SK-N-SH (cell line): ENCODE data around the gene TJP3. TPM values are rescaled to one million over a fixed set of nuclear protein-coding genes. Genes with fewer than 3 reads are reported as not detected.

Source experiments
- CTCF ChIA-PET: fragments of 300-600, 350-600 bp; formaldehyde crosslinking; extraction: SDS; loops from one replicate; lab custom pipeline; 2021; lab: Yijun Ruan, JAX
- POLR2A ChIA-PET: fragments of 350-600 bp; sonication (Branson Sonifier 250); formaldehyde crosslinking; extraction: SDS; loops from one replicate; lab custom pipeline; 2020; ENCODE audit warnings: antibody characterized with exemption, inconsistent platforms; lab: Yijun Ruan, JAX
- DNase-seq: peaks from one replicate; pipeline ENCODE4 v3.0.0; 2012
- H2AFZ ChIP-seq: fragments of 200-600 bp; sonication (generic); 2 replicates; pipeline ENCODE4 v1.8.1; 2016; ENCODE audit warnings: antibody characterized with exemption, mild to moderate bottlenecking, low read depth
- H3F3A ChIP-seq: fragments of 200-600 bp; sonication (generic); replicated peaks from 2 replicates; pipeline ENCODE3; 2016; ENCODE audit warnings: antibody characterized with exemption, mild to moderate bottlenecking; ENCODE audit not compliant: insufficient read depth
- H3K27ac ChIP-seq, 2 experiments: fragments of 200-500 bp in 1 of 2; fragments of 200-600 bp in 1 of 2; sonication (Bioruptor generic) in 1 of 2; sonication (generic), shearing (Covaris generic) in 1 of 2; 2 replicates each; pipeline versions ENCODE4 v1.5.1 to v1.6.1; 2014 to 2016; ENCODE audit warnings: low read depth in 2 of 2, inconsistent platforms in 1 of 2, low read length in 1 of 2, mild to moderate bottlenecking in 1 of 2, mixed read lengths in 1 of 2
- H3K27me3 ChIP-seq: fragments of 200-600 bp; sonication (generic), shearing (Covaris generic); 2 replicates; pipeline ENCODE4 v1.6.1; 2016; ENCODE audit warnings: mixed run types; ENCODE audit not compliant: insufficient read depth
- H3K36me3 ChIP-seq, 2 experiments: fragments of 200-500 bp in 1 of 2; fragments of 200-600 bp in 1 of 2; sonication (Bioruptor generic) in 1 of 2; sonication (generic) in 1 of 2; replicated peaks in 1 of 2; 2 replicates each; pipeline versions ENCODE3 to v1.5.1; 2014 to 2016; ENCODE audit warnings: low read length in 1 of 2, mild to moderate bottlenecking in 1 of 2; ENCODE audit not compliant: insufficient read depth in 2 of 2, control insufficient read depth in 1 of 2
- H3K4me1 ChIP-seq, 2 experiments: fragments of 200-500 bp in 1 of 2; fragments of 200-600 bp in 1 of 2; sonication (Bioruptor generic) in 1 of 2; sonication (generic), shearing (Covaris generic) in 1 of 2; 2 replicates each; pipeline versions ENCODE4 v1.5.1 to v1.6.1; 2014 to 2016; ENCODE audit warnings: low read depth in 1 of 2, low read length in 1 of 2, mixed run types in 1 of 2; ENCODE audit not compliant: insufficient read depth in 2 of 2, control insufficient read depth in 1 of 2
- H3K4me2 ChIP-seq: fragments of 200-600 bp; sonication (generic), shearing (Covaris generic); 2 replicates; pipeline ENCODE4 v1.6.1; 2017; ENCODE audit warnings: mixed run types
- H3K4me3 ChIP-seq, 2 experiments: fragments of 200-500 bp in 1 of 2; fragments of 200-600 bp in 1 of 2; sonication (Bioruptor generic) in 1 of 2; sonication (generic), shearing (Covaris generic) in 1 of 2; 2 replicates each; pipeline versions ENCODE4 v1.5.1 to v1.8.1; 2014 to 2016; ENCODE audit warnings: low read depth in 2 of 2, inconsistent platforms in 1 of 2, low read length in 1 of 2, mild to moderate bottlenecking in 1 of 2, mixed read lengths in 1 of 2, moderate library complexity in 1 of 2
- H3K79me2 ChIP-seq: fragments of 200-600 bp; sonication (generic); 2 replicates; pipeline ENCODE4 v1.8.1; 2017; ENCODE audit warnings: mild to moderate bottlenecking; ENCODE audit not compliant: insufficient read depth
- H3K9ac ChIP-seq: fragments of 200-600 bp; sonication (generic); 2 replicates; pipeline ENCODE4 v1.6.1; 2017; ENCODE audit warnings: mixed run types
- H3K9me2 ChIP-seq: fragments of 200-600 bp; sonication (generic); 2 replicates; pipeline ENCODE4 v1.6.1; 2017; ENCODE audit warnings: mixed run types
- H3K9me3 ChIP-seq: fragments of 200-600 bp; sonication (generic); 2 replicates; pipeline ENCODE4 v1.6.1; 2017; ENCODE audit warnings: mixed run types, mild to moderate bottlenecking, moderate library complexity
- H4K20me1 ChIP-seq: fragments of 200-600 bp; sonication (generic); 2 replicates; pipeline ENCODE4 v1.6.1; 2017; ENCODE audit warnings: mild to moderate bottlenecking, mixed run types; ENCODE audit not compliant: insufficient read depth
- ELF1 ChIP-seq: IDR thresholded peaks from 2 replicates; pipeline ENCODE4 v1.4.0; 2012
- EP300 ChIP-seq, 2 experiments: IDR thresholded peaks; 2 replicates each; pipeline versions ENCODE4 v1.4.0 to v1.6.1; 2012; ENCODE audit warnings: borderline replicate concordance in 1 of 2, low read depth in 1 of 2, low read length in 1 of 2
- FOXJ3 ChIP-seq: sonication (generic); formaldehyde crosslinking; IDR thresholded peaks from 2 replicates; pipeline ENCODE4 v1.5.1; 2020; ENCODE audit warnings: mild to moderate bottlenecking, missing genetic modification reagents
- FOXM1 ChIP-seq: IDR thresholded peaks from 2 replicates; pipeline ENCODE4 v1.4.0; 2012; ENCODE audit warnings: low read depth, mild to moderate bottlenecking
- GABPA ChIP-seq: IDR thresholded peaks from 2 replicates; pipeline ENCODE4 v1.4.0; 2012; ENCODE audit warnings: low read depth, mild to moderate bottlenecking
- GATA2 ChIP-seq: sonication (generic); formaldehyde crosslinking; IDR thresholded peaks from 2 replicates; pipeline ENCODE4 v1.5.0; 2020; ENCODE audit warnings: mild to moderate bottlenecking, missing genetic modification reagents
- MAX ChIP-seq: IDR thresholded peaks from 2 replicates; pipeline ENCODE4 v1.4.0; 2012; ENCODE audit warnings: low read depth
- MEF2A ChIP-seq: IDR thresholded peaks from 2 replicates; pipeline ENCODE4 v1.4.0; 2012; ENCODE audit warnings: low read depth, borderline replicate concordance
- MXI1 ChIP-seq: IDR thresholded peaks from 2 replicates; pipeline ENCODE4 v1.6.1; 2012; ENCODE audit warnings: mild to moderate bottlenecking, low read depth, low read length, improper control_type of control experiment
- NRF1 ChIP-seq: IDR thresholded peaks from 2 replicates; pipeline ENCODE4 v1.6.1; 2012; ENCODE audit warnings: low read depth, mild to moderate bottlenecking, low read length
- PBX3 ChIP-seq: IDR thresholded peaks from 2 replicates; pipeline ENCODE4; 2012
- POLR2AphosphoS5 ChIP-seq: IDR thresholded peaks from 2 replicates; pipeline ENCODE4 v1.6.1; 2012; ENCODE audit warnings: low read depth, low read length
- RAD21 ChIP-seq: IDR thresholded peaks from 2 replicates; pipeline ENCODE4 v1.6.1; 2012; ENCODE audit warnings: mild to moderate bottlenecking, low read length
- RCOR1 ChIP-seq: fragments of 150-350 bp; IDR thresholded peaks from 2 replicates; pipeline ENCODE4 v1.6.1; 2017; ENCODE audit warnings: antibody characterized with exemption, low read length
- RFX5 ChIP-seq: IDR thresholded peaks from 2 replicates; pipeline ENCODE4 v1.6.1; 2012; ENCODE audit warnings: mild to moderate bottlenecking, improper control_type of control experiment, low read length
- SIN3A ChIP-seq: IDR thresholded peaks from 2 replicates; pipeline ENCODE4 v1.6.1; 2012; ENCODE audit warnings: low read depth, mild to moderate bottlenecking, low read length, moderate library complexity, borderline replicate concordance
- TEAD4 ChIP-seq: IDR thresholded peaks from 2 replicates; pipeline ENCODE4 v1.4.0; 2012; ENCODE audit warnings: mild to moderate bottlenecking, borderline replicate concordance; ENCODE audit not compliant: insufficient read depth
- USF1 ChIP-seq: IDR thresholded peaks from 2 replicates; pipeline ENCODE4 v1.4.0; 2012; ENCODE audit warnings: low read depth, borderline replicate concordance
- ZBTB33 ChIP-seq: IDR thresholded peaks from 2 replicates; pipeline ENCODE4 v1.4.0; 2012; ENCODE audit warnings: low read depth, borderline replicate concordance
- WGBS: methylation state at CpG from one replicate; pipeline ENCODE4 v1.1.6; 2017; ENCODE audit warnings: low lambda C conversion rate; 5-methylcytosine and 5-hydroxymethylcytosine counted together
- polyA plus RNA-seq, 3 experiments: library from polyadenylated mRNA; depleted of rRNA; stranded (reverse); fragments of >200 nt; gene quantifications; 2 replicates each; pipeline ENCODE4 v1.2.3, GENCODE V29; 2012

The TJP3 gene
- polyA plus RNA-seq, 1 of the 3 experiments (the other 2 are of a cell fraction): 0.36 TPM

GRCh38 chr19:3793799-3794198 is 85.6 kb downstream of the TJP3 start:
- no peaks in the 10 kb centered on the region for H3F3A ChIP-seq
- CTCF ChIA-PET: interaction anchor here (1.2 to 1.6 kb wide), 2 partner anchors 10 to 28 kb away, joined by 4 to 8 read pairs; no protein-coding TSS in a partner anchor
- no peak for TF ChIP-seq MEF2A
- TF ChIP-seq RAD21: no peak
- TF ChIP-seq USF1: no peak
- no peak for TF ChIP-seq NRF1
- no peak for TF ChIP-seq POLR2AphosphoS5
- TF ChIP-seq MAX: no peak
- TF ChIP-seq EP300 (IDR thresholded peaks at IDR 0.05; ENCODE audit: borderline replicate concordance in 1 of 2, low read depth in 1 of 2, low read length in 1 of 2): no peak
- no peak for TF ChIP-seq TEAD4
- TF ChIP-seq SIN3A: no peak
- no peak for TF ChIP-seq FOXM1
- TF ChIP-seq PBX3: no peak
- TF ChIP-seq MXI1: no peak
- TF ChIP-seq GABPA: no peak

GRCh38 chr19:3796358-3796757 is 88.2 kb downstream of the TJP3 start:
- Histone ChIP-seq H3K9me3 (no peaks in the 10 kb centered on the region), H4K20me1 (no peaks in the 10 kb centered on the region), H3K79me2 (no peaks in the 10 kb centered on the region), H3K27me3 (peaks cover 13% of the 10 kb centered on the region; the same call in 1 of the 2 replicates), H3K4me1 (peaks cover 0 to 2% of the 10 kb centered on the region in 2 experiments; a peak in 1 of 4 replicates), H2AFZ (no peak overlapping the region), H3K36me3 (no peaks in the 10 kb centered on the region), H3K4me3 (no peak overlapping the region), H3K27ac (no peak overlapping the region), H3F3A (no peaks in the 10 kb centered on the region), H3K4me2 (no peak overlapping the region), H3K9ac (no peak overlapping the region), H3K9me2 (no peaks in the 10 kb centered on the region)
- ChIA-PET POLR2A (interaction anchor here (0.6 kb wide), 1 partner anchor 846 kb away, joined by 3 read pairs; no protein-coding TSS in a partner anchor), CTCF (interaction anchor here (1.0 to 1.2 kb wide), 2 partner anchors 12 to 26 kb away, joined by 3 to 5 read pairs; no protein-coding TSS in a partner anchor)
- TF ChIP-seq SIN3A (no peak), ZBTB33 (no peak), RAD21 (no peak), NRF1 (no peak), GATA2 (CRISPR knock-in tag) (no peak), ELF1 (no peak), FOXJ3 (CRISPR knock-in tag) (no peak), MAX (no peak), RCOR1 (no peak), RFX5 (no peak), EP300 (IDR thresholded peaks at IDR 0.05; ENCODE audit: borderline replicate concordance in 1 of 2, low read depth in 1 of 2, low read length in 1 of 2) (no peak)
- 33% methylated on average over 2 of the region's 2 CpGs for WGBS
- DNase-seq: no peak

More at GRCh38 chr19:3793799-3794198, 85.6 kb downstream of the TJP3 start:
- WGBS: 44% methylated on average over 3 of the region's 3 CpGs
- H3K9ac ChIP-seq: no peak overlapping the region
- H2AFZ ChIP-seq: no peak overlapping the region
- H4K20me1 ChIP-seq: no peaks in the 10 kb centered on the region
- peaks cover 10% of the 10 kb centered on the region; the same call in 1 of the 2 replicates for H3K27me3 ChIP-seq
- no peak overlapping the region for H3K4me2 ChIP-seq
- H3K4me3 ChIP-seq: no peak overlapping the region
- no peaks in the 10 kb centered on the region for H3K9me3 ChIP-seq
- no peaks in the 10 kb centered on the region for H3K9me2 ChIP-seq
- H3K36me3 ChIP-seq: no peaks in the 10 kb centered on the region
- H3K4me1 ChIP-seq: no peaks in the 10 kb centered on the region
- no peaks in the 10 kb centered on the region for H3K79me2 ChIP-seq
- no peak for DNase-seq
- no peak overlapping the region for H3K27ac ChIP-seq
- POLR2A ChIA-PET: no interaction called here
